IMR-90 (cell line): ENCODE measurements around the gene WDR47. TPM values are rescaled to one million over a fixed set of nuclear protein-coding genes. Genes with fewer than 3 reads are reported as not detected.
"Not testable (repeated sequence)": the region's sequence is repeated elsewhere in the genome, so short reads cannot be mapped to it uniquely, and the experiment has no call there.

Source experiments
- ATAC-seq: fragments of 200-7000 bp; cut with Tn5 transposase; 2 replicates; pipeline ENCODE4 v1.9.1; 2020; ENCODE audit warnings: low read depth, mild to moderate bottlenecking, moderate library complexity
- BruUV-seq: library from RNA; stranded (reverse); fragments of 400-500 nt; replicated peaks from 2 replicates; lab custom pipeline; 2021; lab: Mats Ljungman, UMichigan
- CTCF ChIA-PET: fragments of 300-600 bp; formaldehyde crosslinking; extraction: SDS; loops from one replicate; lab custom pipeline; 2021; ENCODE audit warnings: antibody characterized with exemption; lab: Yijun Ruan, JAX
- POLR2A ChIA-PET: fragments of 300-600 bp; sonication (Branson Sonifier 250); formaldehyde crosslinking; loops from one replicate; lab custom pipeline; 2022; ENCODE audit warnings: antibody characterized with exemption; ENCODE audit not compliant: unreplicated experiment; lab: Charles Lee
- DNase-seq: peaks from one replicate; pipeline ENCODE4 v3.0.0; 2013
- H2AFZ ChIP-seq: replicated peaks from 2 replicates; pipeline ENCODE3; 2013; ENCODE audit warnings: low read length, mild to moderate bottlenecking; ENCODE audit not compliant: poor library complexity
- H2AK5ac ChIP-seq: 2 replicates; pipeline ENCODE4 v1.6.1; 2013; ENCODE audit warnings: low read depth, low read length, inconsistent platforms
- H2AK9ac ChIP-seq: replicated peaks from 2 replicates; pipeline ENCODE3; 2013; ENCODE audit warnings: mild to moderate bottlenecking, low read depth, low read length, moderate library complexity; ENCODE audit not compliant: poor library complexity
- H2BK120ac ChIP-seq: 2 replicates; pipeline ENCODE4 v1.6.1; 2013; ENCODE audit warnings: low read depth, low read length, inconsistent platforms
- H2BK15ac ChIP-seq: 3 replicates; pipeline ENCODE4 v1.6.1; 2013; ENCODE audit warnings: low read depth, low read length, inconsistent platforms
- H2BK20ac ChIP-seq: 2 replicates; pipeline ENCODE4 v1.6.1; 2013; ENCODE audit warnings: low read depth, mild to moderate bottlenecking, inconsistent platforms, low read length, moderate library complexity
- H2BK5ac ChIP-seq: 2 replicates; pipeline ENCODE4 v1.6.1; 2013; ENCODE audit warnings: mild to moderate bottlenecking, low read depth, low read length, inconsistent platforms; ENCODE audit not compliant: poor library complexity, severe bottlenecking
- H3K14ac ChIP-seq: replicated peaks from 2 replicates; pipeline ENCODE4 v1.6.1; 2013; ENCODE audit warnings: low read depth, low read length, inconsistent platforms
- H3K18ac ChIP-seq: 2 replicates; pipeline ENCODE4 v1.6.1; 2013; ENCODE audit warnings: low read depth, low read length, control low read depth
- H3K23ac ChIP-seq: 2 replicates; pipeline ENCODE4 v1.6.1; 2013; ENCODE audit warnings: low read depth, low read length, inconsistent platforms
- H3K27ac ChIP-seq: 2 replicates; pipeline ENCODE4 v1.5.1; 2013; ENCODE audit warnings: mild to moderate bottlenecking, control low read depth, low read length; ENCODE audit not compliant: insufficient read depth
- H3K27me3 ChIP-seq: 2 replicates; pipeline ENCODE4 v1.6.1; 2013; ENCODE audit warnings: low read length; ENCODE audit not compliant: control insufficient read depth, insufficient read depth
- H3K36me3 ChIP-seq: 2 replicates; pipeline ENCODE4 v1.6.1; 2013; ENCODE audit warnings: low read length, mixed read lengths; ENCODE audit not compliant: control insufficient read depth, insufficient read depth
- H3K4ac ChIP-seq: 2 replicates; pipeline ENCODE4 v1.6.1; 2013; ENCODE audit warnings: low read depth, low read length, inconsistent platforms
- H3K4me1 ChIP-seq: 2 replicates; pipeline ENCODE4 v1.6.1; 2013; ENCODE audit warnings: low read length, mixed read lengths; ENCODE audit not compliant: control insufficient read depth, insufficient read depth
- H3K4me2 ChIP-seq: 2 replicates; pipeline ENCODE4 v1.6.1; 2013; ENCODE audit warnings: low read depth, mild to moderate bottlenecking, control low read depth, low read length, moderate library complexity
- H3K4me3 ChIP-seq: 2 replicates; pipeline ENCODE4 v1.5.1; 2013; ENCODE audit warnings: low read depth, mild to moderate bottlenecking, control low read depth, low read length, moderate library complexity; ENCODE audit not compliant: insufficient read depth
- H3K56ac ChIP-seq: 2 replicates; pipeline ENCODE4 v1.6.1; 2013; ENCODE audit warnings: low read length, inconsistent platforms; ENCODE audit not compliant: insufficient read depth; ENCODE audit errors: extremely low read depth
- H3K79me1 ChIP-seq, 2 experiments: 2 replicates each; pipeline ENCODE4 v1.6.1; 2013; ENCODE audit warnings: low read length in 2 of 2, inconsistent platforms in 1 of 2, low read depth in 1 of 2
- H3K9ac ChIP-seq: 2 replicates; pipeline ENCODE4 v1.6.1; 2013; ENCODE audit warnings: low read depth, low read length, control low read depth
- H3K9me1 ChIP-seq: 2 replicates; pipeline ENCODE4 v1.6.1; 2013; ENCODE audit warnings: low read length, inconsistent platforms; ENCODE audit not compliant: insufficient read depth
- H3K9me3 ChIP-seq: 2 replicates; pipeline ENCODE4 v1.6.1; 2013; ENCODE audit warnings: low read length; ENCODE audit not compliant: control insufficient read depth, insufficient read depth
- H4K20me1 ChIP-seq: 2 replicates; pipeline ENCODE4 v1.6.1; 2013; ENCODE audit warnings: low read length, inconsistent platforms; ENCODE audit not compliant: insufficient read depth
- H4K5ac ChIP-seq: 2 replicates; pipeline ENCODE4 v1.6.1; 2013; ENCODE audit warnings: mild to moderate bottlenecking, low read depth, low read length, control low read depth
- H4K8ac ChIP-seq, 2 experiments: 2 replicates each; pipeline ENCODE4 v1.6.1; 2013; ENCODE audit warnings: low read depth in 2 of 2, low read length in 2 of 2, control low read depth in 1 of 2, inconsistent platforms in 1 of 2
- H4K91ac ChIP-seq: 2 replicates; pipeline ENCODE4 v1.6.1; 2013; ENCODE audit warnings: low read depth, low read length, inconsistent platforms; ENCODE audit not compliant: insufficient read depth
- CEBPB ChIP-seq: IDR thresholded peaks from 2 replicates; pipeline ENCODE4 v1.6.1; 2012; ENCODE audit warnings: low read depth, low read length, improper control_type of control experiment
- CHD1 ChIP-seq: IDR thresholded peaks from 2 replicates; pipeline ENCODE4 v1.6.1; 2012; ENCODE audit warnings: low read depth, low read length, improper control_type of control experiment
- FOS ChIP-seq: fragments of 150-350 bp; IDR thresholded peaks from 2 replicates; pipeline ENCODE4 v1.6.1; 2016; ENCODE audit warnings: low read depth, low read length
- MAFK ChIP-seq: IDR thresholded peaks from 2 replicates; pipeline ENCODE4 v1.6.1; 2012; ENCODE audit warnings: low read depth, low read length, improper control_type of control experiment
- MXI1 ChIP-seq: IDR thresholded peaks from 2 replicates; pipeline ENCODE4 v1.6.1; 2012; ENCODE audit warnings: low read depth, mild to moderate bottlenecking, low read length, moderate library complexity, borderline replicate concordance
- NFE2L2 ChIP-seq: fragments of 150-350 bp; IDR thresholded peaks from 2 replicates; pipeline ENCODE4 v1.6.1; 2016; ENCODE audit warnings: low read depth, mild to moderate bottlenecking, low read length
- RFX5 ChIP-seq: IDR thresholded peaks from 2 replicates; pipeline ENCODE4 v1.8.0; 2012; ENCODE audit warnings: low read depth, mild to moderate bottlenecking, low read length, moderate library complexity
- WGBS, 2 experiments: methylation state at CpG; one replicate each; pipeline versions ENCODE4 v1.1.5 to v1.1.7; 2013; ENCODE audit warnings: missing lambda C conversion rate in 2 of 2; ENCODE audit not compliant: insufficient read length in 1 of 2; ENCODE audit errors: extremely low coverage in 2 of 2; 5-methylcytosine and 5-hydroxymethylcytosine counted together
- dilution Hi-C: fragments of 300-500 bp; cut with HindIII; formaldehyde crosslinking; loops from one replicate; pipeline ENCODE4 v1.14.3; 2018; ENCODE audit warnings: low sequenced_read_pairs; ENCODE audit not compliant: unreplicated experiment
- in situ Hi-C: fragments of 300-500 bp; cut with MboI; formaldehyde crosslinking; loops from 3 replicates; pipeline ENCODE4 v1.14.3; 2019; ENCODE audit warnings: low sequenced_read_pairs, inconsistent platforms, mixed read lengths
- intact Hi-C: fragments of 100-400 bp; cut with micrococcal nuclease; formaldehyde crosslinking; loops from 2 replicates; pipeline ENCODE4 v1.10.0; 2022
- polyA plus RNA-seq, 3 experiments: library from polyadenylated mRNA; depleted of rRNA; stranded (reverse); fragments of >200 nt; gene quantifications; 2 replicates each; pipeline ENCODE4 v1.2.3, GENCODE V29; 2012; ENCODE audit warnings: low replicate concordance in 1 of 3
- total RNA-seq: library from RNA; depleted of rRNA; stranded (reverse); fragments of >200 nt; gene quantifications from 2 replicates; pipeline ENCODE4 v1.2.3, GENCODE V29; 2012
- TF ChIP-seq, protein P1 (sequence below): fragments of 150-350 bp; IDR thresholded peaks from 2 replicates; pipeline ENCODE4 v1.6.1; 2016; ENCODE audit warnings: low read depth, mild to moderate bottlenecking, low read length, moderate library complexity, borderline replicate concordance

The WDR47 gene
- total and polyA plus RNA-seq, 2 of the 4 experiments (the other 2 are of a cell fraction) = 8.2 to 17.4 TPM

- DNase-seq = no peak
- no peak overlapping the region for H3K9ac ChIP-seq
- H3K36me3 ChIP-seq = no peaks in the 10 kb centered on the region
- POLR2A ChIA-PET = no interaction called here
- H4K20me1 ChIP-seq = peaks cover 14% of the 10 kb centered on the region; the same call in 1 of the 2 replicates
- no peak for ATAC-seq
- no peak overlapping the region for H2BK15ac ChIP-seq
- no peak overlapping the region for H2BK120ac ChIP-seq
- no peak overlapping the region for H3K14ac ChIP-seq
- H3K4ac ChIP-seq = no peak overlapping the region
- BruUV-seq = no TSS peak
- H4K91ac ChIP-seq = no peak overlapping the region
- H2BK20ac ChIP-seq = no peak overlapping the region
- H3K4me1 ChIP-seq = no peaks in the 10 kb centered on the region
- H3K79me1 ChIP-seq = peaks cover 10 to 47% of the 10 kb centered on the region in 2 experiments; a peak in 3 of 4 replicates
- TF ChIP-seq, protein P1, sequence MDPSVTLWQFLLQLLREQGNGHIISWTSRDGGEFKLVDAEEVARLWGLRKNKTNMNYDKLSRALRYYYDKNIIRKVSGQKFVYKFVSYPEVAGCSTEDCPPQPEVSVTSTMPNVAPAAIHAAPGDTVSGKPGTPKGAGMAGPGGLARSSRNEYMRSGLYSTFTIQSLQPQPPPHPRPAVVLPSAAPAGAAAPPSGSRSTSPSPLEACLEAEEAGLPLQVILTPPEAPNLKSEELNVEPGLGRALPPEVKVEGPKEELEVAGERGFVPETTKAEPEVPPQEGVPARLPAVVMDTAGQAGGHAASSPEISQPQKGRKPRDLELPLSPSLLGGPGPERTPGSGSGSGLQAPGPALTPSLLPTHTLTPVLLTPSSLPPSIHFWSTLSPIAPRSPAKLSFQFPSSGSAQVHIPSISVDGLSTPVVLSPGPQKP = no peak
- TF ChIP-seq CHD1 = no peak
- no peak for TF ChIP-seq FOS
- no peak for TF ChIP-seq NFE2L2
- TF ChIP-seq RFX5 = no peak
- TF ChIP-seq MAFK = no peak
- no peak for TF ChIP-seq CEBPB
- TF ChIP-seq MXI1 = no peak
- no peak overlapping the region for H2BK5ac ChIP-seq
- no peak overlapping the region for H4K8ac ChIP-seq
- H2AK5ac ChIP-seq = no peak overlapping the region
- no peak overlapping the region for H3K23ac ChIP-seq
- no peak overlapping the region for H2AK9ac ChIP-seq
- in situ Hi-C loops = no loop called here
- H3K27ac ChIP-seq = no peak overlapping the region
- dilution Hi-C loops = no loop called here
- H4K5ac ChIP-seq = no peak overlapping the region
- H3K9me1 ChIP-seq = no peaks in the 10 kb centered on the region
- H3K56ac ChIP-seq = no peak overlapping the region
- no peak overlapping the region for H2AFZ ChIP-seq
- no peak overlapping the region for H3K4me3 ChIP-seq
- H3K9me3 ChIP-seq = no peaks in the 10 kb centered on the region
- CTCF ChIA-PET = no interaction called here
- no peak overlapping the region for H3K4me2 ChIP-seq
- intact Hi-C loops = loop anchor here (5.0 kb wide), 1 partner anchor 47 kb away; no protein-coding TSS in a partner anchor
- WGBS, 2 experiments = no CpG with 5 or more reads among the region's 2 CpGs
- H3K27me3 ChIP-seq = no peaks in the 10 kb centered on the region
- no peak overlapping the region for H3K18ac ChIP-seq
Observed at GRCh38 chr1:109034382-109034781, 7.5 kb downstream of the WDR47 start.

DNA sequence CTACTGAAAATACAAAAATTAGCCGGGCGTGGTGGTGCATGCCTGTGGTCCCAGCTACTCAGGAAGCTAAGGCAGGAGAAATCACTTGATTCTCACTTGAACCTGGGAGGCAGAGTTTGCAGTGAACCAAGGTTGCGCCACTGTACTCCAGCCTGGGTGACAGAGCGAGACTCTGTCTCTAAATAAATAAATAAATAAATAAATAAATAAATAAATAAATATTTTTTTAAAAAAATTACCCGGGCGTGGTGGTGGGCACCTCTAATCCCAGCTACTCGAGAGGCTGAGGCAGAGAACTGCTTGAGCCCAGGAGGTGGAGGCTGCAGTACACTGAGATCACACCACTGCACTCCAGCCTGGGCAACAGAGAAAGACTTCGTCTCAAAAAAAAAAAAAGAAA is 12.4 kb downstream of the WDR47 start:
- H3K9me1 ChIP-seq, H2BK15ac ChIP-seq, H3K56ac ChIP-seq, H3K4me1 ChIP-seq, H3K9ac ChIP-seq, H4K5ac ChIP-seq, H3K4me2 ChIP-seq, H2AK5ac ChIP-seq, H3K9me3 ChIP-seq, H3K4ac ChIP-seq, H3K23ac ChIP-seq, H3K36me3 ChIP-seq, H2BK120ac ChIP-seq, H3K18ac ChIP-seq, BruUV-seq, H2BK5ac ChIP-seq, H2AK9ac ChIP-seq, H3K27me3 ChIP-seq, H3K27ac ChIP-seq, H3K14ac ChIP-seq, DNase-seq, POLR2A ChIA-PET, CTCF ChIA-PET, intact Hi-C loops, dilution Hi-C loops, H4K8ac ChIP-seq, H2BK20ac ChIP-seq, H4K91ac ChIP-seq, H3K4me3 ChIP-seq, ATAC-seq, in situ Hi-C loops, H2AFZ ChIP-seq: not testable (repeated sequence)
- H4K20me1 ChIP-seq = peaks cover 22% of the 10 kb centered on the region
- H3K79me1 ChIP-seq = peaks cover 28 to 52% of the 10 kb centered on the region in 2 experiments
- 100% methylated on average over 2 of the region's 8 CpGs; no CpG with 5 or more reads in 1 of the 2 experiments for WGBS, 2 experiments
